ENCODE data around the gene PNPLA2.

DNA sequence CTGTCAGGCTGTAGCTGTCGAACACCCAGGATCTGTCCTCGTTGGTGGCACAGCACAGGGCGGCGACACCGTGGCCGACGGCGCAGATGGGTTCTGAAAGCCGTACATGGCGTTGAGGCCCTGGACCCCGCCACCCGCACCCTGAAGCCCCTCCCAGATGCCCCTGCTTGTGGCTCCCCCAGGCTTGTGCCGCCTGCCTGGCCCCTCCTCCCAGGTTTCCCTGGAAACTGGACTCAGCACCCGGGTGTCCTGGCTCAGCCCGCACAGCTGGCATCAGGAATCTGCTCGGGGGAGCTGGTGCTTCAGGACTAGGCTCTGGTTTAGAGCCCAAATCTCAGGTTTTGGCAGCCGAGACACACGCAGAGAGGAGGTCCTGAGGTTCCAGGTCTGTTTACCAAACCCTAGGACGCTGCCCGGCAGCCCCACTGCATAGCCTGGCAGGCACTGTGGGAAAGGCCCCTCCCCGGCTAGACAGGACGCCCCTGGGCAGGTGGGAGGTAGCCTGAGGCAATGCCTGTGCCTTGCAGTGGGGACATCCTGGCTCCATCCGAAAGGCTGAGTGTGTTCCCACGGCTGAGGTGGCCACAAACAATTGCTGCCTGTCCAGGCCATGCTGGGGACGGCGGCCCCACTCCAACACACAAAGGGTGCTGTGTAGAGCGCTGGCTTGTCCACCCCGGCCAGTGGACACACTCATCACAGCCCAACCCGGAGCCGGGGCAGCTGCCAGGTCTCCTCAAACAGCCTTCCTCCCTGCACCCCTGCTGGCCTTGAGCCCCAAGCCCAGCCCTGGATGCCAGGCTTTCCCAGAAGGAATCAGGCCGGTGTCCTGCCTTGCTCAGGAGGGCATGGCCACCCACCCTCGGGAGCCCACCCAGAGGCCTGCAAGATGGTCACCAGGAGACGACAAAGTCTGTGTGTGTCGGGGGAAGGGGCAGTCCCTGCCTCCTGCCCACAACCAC is 46.0 kb upstream of the PNPLA2 start:
- TF ChIP-seq POLR2A (IDR thresholded peaks at IDR 0.05) (no peak), POLR2AphosphoS5 (IDR thresholded peaks at IDR 0.05) (no peak)
